ENCODE measurements around the gene LEMD3. TPM values are rescaled to one million over a fixed set of nuclear protein-coding genes. Genes with fewer than 3 reads are reported as not detected.

The LEMD3 gene
- total RNA-seq, 4 donors from 2014 or later, result 16.1 to 46.6 (median 30.0) TPM

DNA sequence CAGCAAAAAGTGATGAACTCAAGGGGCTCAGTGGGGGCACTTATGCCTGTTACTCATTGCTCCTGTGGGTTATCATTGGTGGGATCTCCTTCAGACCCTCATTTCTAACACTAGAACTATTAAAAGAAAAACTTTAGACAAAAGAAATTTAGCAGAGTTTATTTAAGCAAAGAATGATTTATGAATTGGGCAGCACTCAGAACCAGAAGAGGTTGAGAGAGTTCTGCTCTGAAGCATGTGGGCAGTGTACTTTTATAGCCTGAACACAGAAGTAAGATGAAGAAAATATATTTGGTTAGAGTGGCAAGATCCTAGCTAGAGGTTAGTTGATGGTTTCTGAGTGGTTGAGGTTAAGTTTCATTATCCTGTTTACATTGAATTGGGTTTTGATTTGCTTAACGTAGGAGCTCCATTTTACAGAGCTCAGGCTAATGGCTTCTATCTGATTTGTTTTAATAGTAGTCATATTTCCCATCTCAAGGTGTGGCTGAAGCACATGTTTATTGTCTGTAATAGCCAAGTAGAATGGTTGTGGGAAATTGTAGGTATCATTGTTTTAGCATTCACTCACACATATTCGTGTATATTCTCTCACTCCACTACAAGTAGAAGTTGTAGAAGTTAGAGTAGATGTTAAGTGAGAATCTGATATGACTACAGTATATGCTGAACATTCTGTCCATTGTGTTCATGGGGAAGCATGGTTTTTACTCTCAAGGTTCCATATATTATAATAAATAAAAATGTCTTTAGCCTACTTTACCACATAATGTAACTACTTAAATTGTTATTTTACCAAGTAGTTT, 27.6 kb downstream of the LEMD3 start:
- peaks cover 0 to 4% (median 0%) of the 10 kb centered on the region in 3 donors for H3K9me3 ChIP-seq
- H3K4me1 ChIP-seq, result peaks cover 0 to 7% (median 4%) of the 10 kb centered on the region in 3 donors
- H3K36me3 ChIP-seq, result no peaks in the 10 kb centered on the region
- no peaks in the 10 kb centered on the region for H3K27me3 ChIP-seq
- intact Hi-C loops (cut with DNase I), result no loop called here
- no peak for TF ChIP-seq POLR2A (IDR thresholded peaks at IDR 0.05)
- TF ChIP-seq, protein P1, sequence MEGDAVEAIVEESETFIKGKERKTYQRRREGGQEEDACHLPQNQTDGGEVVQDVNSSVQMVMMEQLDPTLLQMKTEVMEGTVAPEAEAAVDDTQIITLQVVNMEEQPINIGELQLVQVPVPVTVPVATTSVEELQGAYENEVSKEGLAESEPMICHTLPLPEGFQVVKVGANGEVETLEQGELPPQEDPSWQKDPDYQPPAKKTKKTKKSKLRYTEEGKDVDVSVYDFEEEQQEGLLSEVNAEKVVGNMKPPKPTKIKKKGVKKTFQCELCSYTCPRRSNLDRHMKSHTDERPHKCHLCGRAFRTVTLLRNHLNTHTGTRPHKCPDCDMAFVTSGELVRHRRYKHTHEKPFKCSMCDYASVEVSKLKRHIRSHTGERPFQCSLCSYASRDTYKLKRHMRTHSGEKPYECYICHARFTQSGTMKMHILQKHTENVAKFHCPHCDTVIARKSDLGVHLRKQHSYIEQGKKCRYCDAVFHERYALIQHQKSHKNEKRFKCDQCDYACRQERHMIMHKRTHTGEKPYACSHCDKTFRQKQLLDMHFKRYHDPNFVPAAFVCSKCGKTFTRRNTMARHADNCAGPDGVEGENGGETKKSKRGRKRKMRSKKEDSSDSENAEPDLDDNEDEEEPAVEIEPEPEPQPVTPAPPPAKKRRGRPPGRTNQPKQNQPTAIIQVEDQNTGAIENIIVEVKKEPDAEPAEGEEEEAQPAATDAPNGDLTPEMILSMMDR (IDR thresholded peaks at IDR 0.05), result no peak
- H3K27ac ChIP-seq, result no peak overlapping the region
- no peak overlapping the region for H3K4me3 ChIP-seq
- 82 to 86% methylated on average over 2 of the region's 2 CpGs for WGBS, 2 donors
- no peak for DNase-seq

DNA sequence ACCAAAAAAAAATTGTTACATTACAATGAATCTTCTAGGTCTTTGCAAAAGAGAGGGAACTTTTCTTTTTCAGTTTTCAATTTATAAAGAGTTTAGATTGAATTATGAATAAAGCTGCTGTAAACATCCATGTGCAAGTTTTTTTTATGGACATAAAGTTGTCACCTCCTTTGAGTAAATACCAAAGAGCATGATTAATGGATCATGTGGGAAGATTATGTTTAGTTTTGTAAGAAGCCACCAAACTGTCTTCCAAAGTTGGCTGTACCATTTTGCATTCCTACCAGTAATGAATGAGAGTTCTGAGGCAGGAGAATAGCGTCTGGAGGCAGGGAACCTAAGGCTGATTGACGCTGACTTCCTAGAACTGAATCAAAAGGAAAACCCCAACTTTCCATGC, 30.2 kb downstream of the LEMD3 start:
- Histone ChIP-seq H3K9me3 (peaks cover 0 to 4% (median 0%) of the 10 kb centered on the region in 3 donors), H3K4me3 (no peak overlapping the region), H3K4me1 (peaks cover 0 to 7% (median 4%) of the 10 kb centered on the region in 3 donors), H3K36me3 (no peaks in the 10 kb centered on the region), H3K27ac (no peak overlapping the region), H3K27me3 (no peaks in the 10 kb centered on the region)
- no peak for DNase-seq
- WGBS, 2 donors, result 84 to 88% methylated on average over 2 of the region's 2 CpGs
- TF ChIP-seq, protein P1 (IDR thresholded peaks at IDR 0.05), result no peak
- TF ChIP-seq POLR2A (IDR thresholded peaks at IDR 0.05), result no peak
- intact Hi-C loops (cut with DNase I), result no loop called here

DNA sequence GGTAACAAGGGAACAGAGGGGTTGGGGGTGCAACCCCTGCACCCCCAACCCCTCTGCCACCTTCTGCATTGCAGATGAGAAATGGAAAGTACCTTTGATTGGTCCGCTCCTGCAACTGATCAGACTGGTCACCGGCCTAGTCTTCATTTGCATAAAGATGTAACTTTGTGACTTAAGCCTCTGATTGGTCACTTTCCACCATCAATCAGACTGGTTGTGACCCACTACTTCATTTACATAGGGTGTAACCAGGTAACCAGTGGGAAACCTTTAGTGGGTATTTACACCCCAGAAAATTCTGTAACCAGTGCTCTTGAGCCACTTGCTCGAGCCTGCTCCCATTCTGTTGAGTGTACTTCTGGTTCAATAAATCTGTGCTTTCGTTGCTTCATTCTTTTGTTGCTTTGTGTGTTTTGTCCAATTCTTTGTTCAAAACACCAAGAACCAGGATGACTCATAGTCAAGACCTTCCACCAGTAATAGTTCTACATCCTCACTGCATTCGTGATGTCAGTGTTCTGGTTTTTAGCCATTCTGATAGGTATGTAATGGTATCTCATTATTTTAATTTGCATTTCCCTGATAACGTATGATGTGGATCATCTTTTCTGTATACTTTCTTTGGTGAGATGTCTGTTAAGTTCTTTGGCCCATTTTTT, 30.8 kb downstream of the LEMD3 start:
- intact Hi-C loops (cut with DNase I), result no loop called here
- Histone ChIP-seq H3K27me3 (no peaks in the 10 kb centered on the region), H3K9me3 (peaks cover 0 to 4% (median 0%) of the 10 kb centered on the region in 3 donors), H3K36me3 (no peaks in the 10 kb centered on the region), H3K4me1 (peaks cover 0 to 7% (median 4%) of the 10 kb centered on the region in 3 donors), H3K27ac (no peak overlapping the region), H3K4me3 (no peak overlapping the region)
- TF ChIP-seq, protein P1 (IDR thresholded peaks at IDR 0.05), result no peak
- no peak for TF ChIP-seq POLR2A (IDR thresholded peaks at IDR 0.05)
- no peak for DNase-seq
- WGBS, 2 donors, result 75 to 78% methylated on average over 5 to 6 of the region's 6 CpGs

DNA sequence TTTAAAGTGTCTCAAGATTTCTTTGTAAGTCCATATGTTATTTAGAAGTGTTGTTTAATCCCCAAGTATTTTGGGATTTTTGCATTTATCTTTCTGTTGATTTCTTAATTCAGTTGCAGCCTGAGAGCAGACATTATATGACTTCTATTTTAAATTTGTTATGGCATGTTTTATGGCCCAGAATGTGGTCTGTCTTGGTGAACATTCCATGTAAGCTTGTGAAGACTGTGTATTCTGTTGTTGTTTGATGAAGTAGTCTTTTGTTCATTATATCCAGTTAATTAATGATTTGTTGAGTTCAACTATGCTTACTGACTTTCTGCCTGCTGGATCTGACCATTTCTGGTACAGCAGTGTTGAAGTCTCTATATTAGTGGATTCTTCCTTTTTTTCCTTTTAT, 34.0 kb downstream of the LEMD3 start:
- Histone ChIP-seq H3K36me3 (no peaks in the 10 kb centered on the region), H3K9me3 (no peaks in the 10 kb centered on the region), H3K27ac (no peak overlapping the region), H3K4me3 (no peak overlapping the region), H3K27me3 (no peaks in the 10 kb centered on the region), H3K4me1 (no peaks in the 10 kb centered on the region)
- DNase-seq, result no peak
- intact Hi-C loops (cut with DNase I), result no loop called here
- TF ChIP-seq POLR2A (IDR thresholded peaks at IDR 0.05), result no peak
- TF ChIP-seq, protein P1 (IDR thresholded peaks at IDR 0.05), result no peak

DNA sequence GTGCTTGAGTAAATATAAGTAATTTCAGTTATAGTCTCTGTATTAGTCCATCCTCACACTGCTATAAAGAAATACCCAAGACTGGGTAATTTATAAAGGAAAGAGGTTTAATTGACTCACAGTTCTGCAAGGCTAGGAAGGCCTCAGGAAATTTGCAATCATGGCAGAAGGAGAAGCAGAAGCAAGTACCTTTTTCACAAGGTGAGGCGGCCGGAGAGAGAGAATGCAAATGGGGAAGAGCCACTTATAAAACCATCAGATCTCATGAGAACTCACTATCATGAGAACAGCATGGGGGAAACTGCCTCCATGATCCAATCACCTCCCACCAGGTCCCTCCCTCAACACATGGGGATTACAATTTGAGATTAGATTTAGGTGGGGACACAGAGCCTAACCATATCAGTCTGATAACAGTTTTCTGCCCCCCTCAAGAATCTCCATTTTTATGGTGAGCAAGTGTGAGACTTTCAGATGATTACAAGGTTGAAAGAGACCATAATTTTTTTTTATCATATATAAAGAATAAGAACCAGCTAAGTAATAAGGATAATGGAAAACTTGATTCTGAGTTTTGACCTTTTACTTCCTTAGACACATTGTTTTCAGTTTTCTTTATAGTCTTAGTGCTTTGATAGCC, 35.6 kb downstream of the LEMD3 start:
- no peak for TF ChIP-seq POLR2A (IDR thresholded peaks at IDR 0.05)
- TF ChIP-seq, protein P1 (IDR thresholded peaks at IDR 0.05), result no peak
- H3K4me1 ChIP-seq, result peaks cover 0 to 16% (median 0%) of the 10 kb centered on the region in 3 donors
- 89 to 95% methylated on average over 2 of the region's 2 CpGs for WGBS, 2 donors
- no peak for DNase-seq
- no peaks in the 10 kb centered on the region for H3K27me3 ChIP-seq
- no peak overlapping the region for H3K4me3 ChIP-seq
- no peaks in the 10 kb centered on the region for H3K36me3 ChIP-seq
- H3K27ac ChIP-seq, result no peak overlapping the region
- H3K9me3 ChIP-seq, result no peaks in the 10 kb centered on the region
- intact Hi-C loops (cut with DNase I), result no loop called here

Measured in esophagus squamous epithelium (tissue), 5 donors.